Measurements from ENCODE around the gene GABBR1.
A peak's percentile ranks its signal among the peaks of the same experiment; 100 is the strongest.

Gene GABBR1

GRCh38 chr6:29620630-29621029, 12.4 kb downstream of the GABBR1 start:
- Mint-ChIP-seq H3K4me1 (peaks cover 0 to 6% of the 10 kb centered on the region in 2 donors), H3K36me3 (peaks cover 29 to 48% of the 10 kb centered on the region in 2 donors), H3K27ac (peak overlapping the region; percentile 6), H3K9me3 (no peaks in the 10 kb centered on the region), H3K27me3 (no peaks in the 10 kb centered on the region), H3K4me3 (no peak overlapping the region)
- no peak for ATAC-seq (replicated peaks)
- DNase-seq = no peak

GRCh38 chr6:29619578-29620160, 13.3 kb downstream of the GABBR1 start:
- Mint-ChIP-seq H3K4me3 (no peak overlapping the region), H3K27ac (no peak overlapping the region), H3K27me3 (no peaks in the 10 kb centered on the region), H3K4me1 (peaks cover 0 to 3% of the 10 kb centered on the region in 2 donors), H3K36me3 (peaks cover 29 to 48% of the 10 kb centered on the region in 2 donors), H3K9me3 (no peaks in the 10 kb centered on the region)
- DNase-seq (no peak), ATAC-seq (replicated peaks) (no peak)

- Mint-ChIP-seq H3K36me3 (peaks cover 33 to 55% of the 10 kb centered on the region in 2 donors), H3K9me3 (no peaks in the 10 kb centered on the region), H3K4me3 (no peak overlapping the region), H3K27me3 (no peaks in the 10 kb centered on the region), H3K27ac (no peak overlapping the region), H3K4me1 (peaks cover 0 to 3% of the 10 kb centered on the region in 2 donors)
- no peak for ATAC-seq (replicated peaks)
- DNase-seq = no peak
Measured at GRCh38 chr6:29617782-29618554, 15.0 kb downstream of the GABBR1 start.

- Mint-ChIP-seq H3K4me3 (no peak overlapping the region), H3K27me3 (no peaks in the 10 kb centered on the region), H3K36me3 (peaks cover 48 to 65% of the 10 kb centered on the region in 2 donors), H3K9me3 (no peaks in the 10 kb centered on the region), H3K27ac (no peak overlapping the region), H3K4me1 (no peaks in the 10 kb centered on the region)
- ATAC-seq (replicated peaks) = no peak
- no peak for DNase-seq
Measured at GRCh38 chr6:29611426-29611825, 21.6 kb downstream of the GABBR1 start.

GRCh38 chr6:29610540-29610939, 22.4 kb downstream of the GABBR1 start:
- Mint-ChIP-seq H3K36me3 (peaks cover 52 to 73% of the 10 kb centered on the region in 2 donors), H3K27me3 (no peaks in the 10 kb centered on the region), H3K9me3 (no peaks in the 10 kb centered on the region), H3K4me3 (no peak overlapping the region), H3K4me1 (no peaks in the 10 kb centered on the region), H3K27ac (no peak overlapping the region)
- no peak for DNase-seq
- no peak for ATAC-seq (replicated peaks)

- peak overlapping the region; percentile 3 for H3K27ac Mint-ChIP-seq
- peaks cover 56 to 73% of the 10 kb centered on the region in 2 donors for H3K36me3 Mint-ChIP-seq
- no peak for ATAC-seq (replicated peaks)
- no peak overlapping the region for H3K4me3 Mint-ChIP-seq
- no peak for DNase-seq
- no peaks in the 10 kb centered on the region for H3K9me3 Mint-ChIP-seq
- no peaks in the 10 kb centered on the region for H3K4me1 Mint-ChIP-seq
- no peaks in the 10 kb centered on the region for H3K27me3 Mint-ChIP-seq
Measured at GRCh38 chr6:29608131-29608530, 24.9 kb downstream of the GABBR1 start.

GRCh38 chr6:29603930-29604329, 29.1 kb downstream of the GABBR1 start:
- H3K9me3 Mint-ChIP-seq = no peaks in the 10 kb centered on the region
- peaks cover 51 to 61% of the 10 kb centered on the region in 2 donors for H3K36me3 Mint-ChIP-seq

GRCh38 chr6:29603456-29603855, 29.5 kb downstream of the GABBR1 start:
- Mint-ChIP-seq H3K9me3 (no peaks in the 10 kb centered on the region), H3K27me3 (no peaks in the 10 kb centered on the region), H3K27ac (no peak overlapping the region), H3K36me3 (peaks cover 48 to 58% of the 10 kb centered on the region in 2 donors), H3K4me3 (no peak overlapping the region), H3K4me1 (no peaks in the 10 kb centered on the region)
- DNase-seq (no peak), ATAC-seq (replicated peaks) (no peak)

More at GRCh38 chr6:29603930-29604329, 29.1 kb downstream of the GABBR1 start:
- ATAC-seq (replicated peaks) (no peak), DNase-seq (no peak)
- H3K27me3 Mint-ChIP-seq = no peaks in the 10 kb centered on the region
- no peak overlapping the region for H3K27ac Mint-ChIP-seq
- H3K4me3 Mint-ChIP-seq = no peak overlapping the region
- no peaks in the 10 kb centered on the region for H3K4me1 Mint-ChIP-seq

GRCh38 chr6:29602564-29603361, 30.2 kb downstream of the GABBR1 start:
- DNase-seq (no peak), ATAC-seq (replicated peaks) (peak in 1 of 2 donors; percentile 41)
- H3K36me3 Mint-ChIP-seq = peaks cover 42 to 51% of the 10 kb centered on the region in 2 donors
- H3K4me1 Mint-ChIP-seq = no peaks in the 10 kb centered on the region
- H3K27ac Mint-ChIP-seq = no peak overlapping the region
- no peaks in the 10 kb centered on the region for H3K27me3 Mint-ChIP-seq
- H3K9me3 Mint-ChIP-seq = no peaks in the 10 kb centered on the region
- H3K4me3 Mint-ChIP-seq = no peak overlapping the region

GRCh38 chr6:29598172-29598747, 34.7 kb downstream of the GABBR1 start:
- Mint-ChIP-seq H3K27me3 (no peaks in the 10 kb centered on the region), H3K36me3 (peaks cover 12 to 16% of the 10 kb centered on the region in 2 donors), H3K9me3 (no peaks in the 10 kb centered on the region), H3K4me1 (no peaks in the 10 kb centered on the region), H3K27ac (no peak overlapping the region), H3K4me3 (no peak overlapping the region)
- ATAC-seq (replicated peaks) = no peak
- no peak for DNase-seq

GRCh38 chr6:29597184-29597583, 35.8 kb downstream of the GABBR1 start:
- peaks cover 6% of the 10 kb centered on the region in 2 donors for H3K36me3 Mint-ChIP-seq
- H3K4me3 Mint-ChIP-seq = no peak overlapping the region
- DNase-seq (no peak), ATAC-seq (replicated peaks) (no peak)
- no peaks in the 10 kb centered on the region for H3K27me3 Mint-ChIP-seq
- H3K27ac Mint-ChIP-seq = no peak overlapping the region
- no peaks in the 10 kb centered on the region for H3K4me1 Mint-ChIP-seq
- no peaks in the 10 kb centered on the region for H3K9me3 Mint-ChIP-seq

GRCh38 chr6:29596381-29596900, 36.5 kb downstream of the GABBR1 start:
- DNase-seq = no peak
- Mint-ChIP-seq H3K4me1 (no peaks in the 10 kb centered on the region), H3K36me3 (peaks cover under 1 to 2% of the 10 kb centered on the region in 2 donors)

GRCh38 chr6:29593199-29593855, 39.7 kb downstream of the GABBR1 start:
- H3K36me3 Mint-ChIP-seq = no peaks in the 10 kb centered on the region

More at GRCh38 chr6:29596381-29596900, 36.5 kb downstream of the GABBR1 start:
- Mint-ChIP-seq H3K27ac (no peak overlapping the region), H3K4me3 (no peak overlapping the region), H3K27me3 (no peaks in the 10 kb centered on the region), H3K9me3 (no peaks in the 10 kb centered on the region)
- no peak for ATAC-seq (replicated peaks)

More at GRCh38 chr6:29593199-29593855, 39.7 kb downstream of the GABBR1 start:
- H3K4me3 Mint-ChIP-seq = no peak overlapping the region
- peaks cover 2 to 12% of the 10 kb centered on the region in 2 donors for H3K27me3 Mint-ChIP-seq
- no peak overlapping the region for H3K27ac Mint-ChIP-seq
- DNase-seq (no peak), ATAC-seq (replicated peaks) (no peak)
- no peaks in the 10 kb centered on the region for H3K9me3 Mint-ChIP-seq
- peaks cover 0 to 5% of the 10 kb centered on the region in 2 donors for H3K4me1 Mint-ChIP-seq

Measured in stimulated activated naive B cell treated with anti-CD40 and anti-IgM and Interleukin-4, amounts not matched to agents 10 μg/mL and 1 μg/mL and 100 μg/mL, for 72 hours (primary cell).